Epithelial cell of proximal tubule (primary cell): ENCODE results near the gene KRTAP12-4. TPM values are rescaled to one million over a fixed set of nuclear protein-coding genes. Genes with fewer than 3 reads are reported as not detected.
"Not testable (repeated sequence)": the region's sequence is repeated elsewhere in the genome, so short reads cannot be mapped to it uniquely, and the experiment has no call there.

Source experiments
- DNase-seq: peaks from one replicate; pipeline ENCODE4 v3.0.0-alpha.2; 2011; ENCODE audit warnings: low read depth
- H3K4me3 ChIP-seq: 2 replicates; pipeline ENCODE4 v1.5.1; 2011; ENCODE audit warnings: low read depth, mild to moderate bottlenecking, low read length
- CTCF ChIP-seq: conservative IDR thresholded peaks from 2 replicates; pipeline ENCODE4 v1.5.1; 2012; ENCODE audit warnings: low read depth, mild to moderate bottlenecking, low read length
- total RNA-seq: library from RNA; depleted of rRNA; stranded (reverse); fragments of >200 nt; gene quantifications from 2 replicates; pipeline ENCODE4 v1.2.3, GENCODE V29; 2015

The KRTAP12-4 gene
- total RNA-seq, 1 donor from 2014 or later: not detected

GRCh38 chr21:44700101-44701022 lies 45.9 kb upstream of the KRTAP12-4 start:
- H3K4me3 ChIP-seq: no peak overlapping the region
- no peak for DNase-seq
- no peak for TF ChIP-seq CTCF

- H3K4me3 ChIP-seq: no peak overlapping the region
- DNase-seq: no peak
- no peak for TF ChIP-seq CTCF
Observed at GRCh38 chr21:44699502-44700001, 45.1 kb upstream of the KRTAP12-4 start.

DNA sequence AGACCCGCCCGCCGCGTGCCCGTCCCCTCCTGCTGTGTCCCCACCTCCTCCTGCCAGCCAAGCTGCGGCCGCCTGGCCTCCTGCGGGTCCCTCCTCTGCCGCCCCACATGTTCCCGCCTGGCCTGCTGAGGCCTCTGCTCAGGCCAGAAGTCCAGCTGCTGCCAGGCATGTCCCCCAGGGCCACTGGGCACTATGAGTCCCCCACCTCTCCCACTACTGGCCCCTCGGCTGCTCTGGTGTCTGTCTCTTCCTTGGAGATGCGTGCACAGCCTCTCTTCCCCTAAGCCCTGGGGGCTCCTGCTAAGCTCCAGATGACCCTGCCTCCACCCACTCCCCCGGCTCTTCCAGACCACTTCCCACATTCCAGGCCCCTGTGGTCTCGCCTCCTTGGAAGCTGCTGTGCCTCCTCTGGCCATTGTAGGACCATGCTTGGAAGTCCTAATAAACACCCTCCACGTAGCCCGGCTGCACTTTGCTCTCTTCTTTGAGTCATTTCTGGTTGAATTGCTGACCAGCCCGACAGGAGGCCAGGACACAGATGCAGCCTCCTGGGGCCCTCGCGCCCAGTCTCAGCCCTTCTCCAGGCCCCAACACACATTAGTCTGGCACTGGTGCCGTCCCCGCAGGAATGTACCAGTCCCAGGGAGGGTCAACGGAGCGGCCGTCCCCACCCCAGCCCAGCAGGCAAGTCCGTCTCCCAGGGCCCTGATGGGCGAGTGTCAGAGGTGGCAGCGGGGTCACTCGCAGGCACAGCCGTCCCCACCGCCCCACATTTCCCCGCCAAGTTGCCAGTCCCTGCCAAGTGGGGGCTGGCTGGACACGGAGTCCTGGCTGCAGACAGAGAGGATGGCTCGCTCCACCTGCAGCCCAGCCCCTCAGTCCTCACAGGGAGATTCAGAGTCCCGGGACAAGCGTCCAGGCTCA lies 43.6 kb upstream of the KRTAP12-4 start:
- DNase-seq: no peak
- TF ChIP-seq CTCF: no peak
- H3K4me3 ChIP-seq: no peak overlapping the region

GRCh38 chr21:44697172-44697810 lies 42.8 kb upstream of the KRTAP12-4 start, which contains the start of gene KRTAP10-12:
Gene KRTAP10-12, plus strand, starts transcription at chr21:44697172. Its CDS starts 30 bp downstream, at chr21:44697202.
- not testable (repeated sequence) for H3K4me3 ChIP-seq, DNase-seq

DNA sequence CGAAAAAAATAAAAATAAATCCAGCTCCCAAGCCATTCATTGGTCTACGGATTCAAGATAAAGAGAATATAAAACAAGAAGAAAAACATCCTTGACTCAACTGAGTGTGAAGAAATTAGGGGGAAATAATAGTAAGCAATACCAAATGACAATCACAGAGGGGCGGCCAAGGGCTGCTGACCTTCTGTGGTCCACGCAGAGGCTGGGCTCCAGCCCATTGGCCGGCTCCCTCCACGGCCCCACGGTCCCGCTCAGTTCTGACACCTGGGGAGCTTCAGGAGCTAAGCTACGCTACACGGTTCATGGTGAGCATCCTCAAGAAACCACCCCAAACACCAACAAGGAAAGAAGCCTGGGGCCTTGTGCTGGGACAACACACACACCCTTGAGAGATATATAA lies 42.1 kb upstream of the KRTAP12-4 start:
- TF ChIP-seq CTCF: no peak
- no peak for DNase-seq
- H3K4me3 ChIP-seq: no peak overlapping the region

DNA sequence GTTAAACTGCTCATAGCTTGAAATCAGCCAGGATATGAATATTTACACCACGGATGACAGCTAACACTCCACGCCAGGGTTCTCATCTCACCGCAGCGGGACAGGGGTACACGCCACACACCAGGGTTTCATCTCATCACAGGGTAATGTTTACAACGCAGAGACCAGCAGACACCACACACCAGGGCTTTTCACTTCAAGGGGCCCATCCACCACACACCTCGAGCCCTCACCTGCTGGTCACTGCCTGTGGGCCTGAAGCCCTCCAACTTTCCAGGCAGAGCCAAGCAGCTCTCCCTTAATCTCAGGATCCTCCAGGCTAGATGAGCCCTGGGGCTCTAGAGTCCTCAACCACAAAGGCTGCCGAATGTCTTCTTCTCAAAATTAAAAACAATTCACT lies 41.2 kb upstream of the KRTAP12-4 start:
- no peak overlapping the region for H3K4me3 ChIP-seq
- TF ChIP-seq CTCF: no peak
- no peak for DNase-seq
